Activated T-helper 1 cell treated with Interleukin-2 at 50 U/mL for 16 hours (primary cell): ENCODE measurements around the gene ARL15.
"Not testable (repeated sequence)": the region's sequence is repeated elsewhere in the genome, so short reads cannot be mapped to it uniquely, and the experiment has no call there.

Source experiments
- DNase-seq: peaks from one replicate; pipeline ENCODE4 v3.0.0-alpha.2; 2020; ENCODE audit warnings: low read depth

The ARL15 gene

GRCh38 chr5:54310433-54311175 is at the start of gene ARL15:
TSS of gene ARL15 (minus strand) at chr5:54310573.
- DNase-seq, result peak; percentile 96

GRCh38 chr5:54360089-54360488 is 49.7 kb upstream of the ARL15 start:
- no peak for DNase-seq

- DNase-seq, result no peak
Measured at GRCh38 chr5:54357408-54358058, 47.2 kb upstream of the ARL15 start.

- not testable (repeated sequence) for DNase-seq
Measured at GRCh38 chr5:54353933-54354564, 43.7 kb upstream of the ARL15 start.

GRCh38 chr5:54352580-54352979 is 42.2 kb upstream of the ARL15 start:
- DNase-seq, result not testable (repeated sequence)

GRCh38 chr5:54347221-54347865 is 37.0 kb upstream of the ARL15 start:
- no peak for DNase-seq

GRCh38 chr5:54344653-54345052 is 34.3 kb upstream of the ARL15 start:
- DNase-seq, result no peak

GRCh38 chr5:54341971-54342370 is 31.6 kb upstream of the ARL15 start:
- DNase-seq, result no peak

- DNase-seq, result no peak
Measured at GRCh38 chr5:54337523-54337922, 27.1 kb upstream of the ARL15 start.

- no peak for DNase-seq
Measured at GRCh38 chr5:54332720-54333119, 22.3 kb upstream of the ARL15 start.

GRCh38 chr5:54329731-54330709 is 19.6 kb upstream of the ARL15 start:
- no peak for DNase-seq

GRCh38 chr5:54326662-54327270 is 16.4 kb upstream of the ARL15 start:
- DNase-seq, result no peak

- DNase-seq, result no peak
Measured at GRCh38 chr5:54325610-54326311, 15.4 kb upstream of the ARL15 start.

- DNase-seq, result no peak
Measured at GRCh38 chr5:54325272-54325609, 14.9 kb upstream of the ARL15 start.

- DNase-seq, result no peak
Measured at GRCh38 chr5:54324651-54325271, 14.4 kb upstream of the ARL15 start.

GRCh38 chr5:54323495-54323894 is 13.1 kb upstream of the ARL15 start:
- no peak for DNase-seq

- no peak for DNase-seq
Measured at GRCh38 chr5:54320256-54320655, 9.9 kb upstream of the ARL15 start.

GRCh38 chr5:54317511-54318260 is 7.3 kb upstream of the ARL15 start:
- DNase-seq, result no peak
